Memory B cell (primary cell): ENCODE data around the gene ACOX3.
A peak's percentile ranks its signal among the peaks of the same experiment; 100 is the strongest.

ENCODE experiments used
- ATAC-seq: fragments of 150-1000 bp; cut with Tn5 transposase; 2 replicates; pipeline ENCODE4 v1.10.0; 2021; ENCODE audit warnings: low read depth, mild to moderate bottlenecking, moderate library complexity
- DNase-seq, 2 donors: peaks; one replicate each; pipeline ENCODE4 v3.0.0; 2022; ENCODE audit warnings: low spot score in 2 of 2
- H3K27ac Mint-ChIP-seq: one replicate; pipeline ENCODE4 v1.8.0; 2022; ENCODE audit warnings: mild to moderate bottlenecking, moderate library complexity, mixed read lengths
- H3K27me3 Mint-ChIP-seq: one replicate; pipeline ENCODE4 v1.8.0; 2022; ENCODE audit warnings: mixed read lengths
- H3K36me3 Mint-ChIP-seq: one replicate; pipeline ENCODE4 v1.8.0; 2022; ENCODE audit warnings: mild to moderate bottlenecking, mixed read lengths
- H3K4me1 Mint-ChIP-seq: one replicate; pipeline ENCODE4 v1.8.0; 2022; ENCODE audit warnings: mixed read lengths
- H3K4me3 Mint-ChIP-seq: one replicate; pipeline ENCODE4 v1.8.0; 2022; ENCODE audit warnings: mild to moderate bottlenecking, moderate library complexity, mixed read lengths
- H3K9me3 Mint-ChIP-seq: one replicate; pipeline ENCODE4 v1.8.0; 2022; ENCODE audit warnings: mixed read lengths

Gene ACOX3

DNA sequence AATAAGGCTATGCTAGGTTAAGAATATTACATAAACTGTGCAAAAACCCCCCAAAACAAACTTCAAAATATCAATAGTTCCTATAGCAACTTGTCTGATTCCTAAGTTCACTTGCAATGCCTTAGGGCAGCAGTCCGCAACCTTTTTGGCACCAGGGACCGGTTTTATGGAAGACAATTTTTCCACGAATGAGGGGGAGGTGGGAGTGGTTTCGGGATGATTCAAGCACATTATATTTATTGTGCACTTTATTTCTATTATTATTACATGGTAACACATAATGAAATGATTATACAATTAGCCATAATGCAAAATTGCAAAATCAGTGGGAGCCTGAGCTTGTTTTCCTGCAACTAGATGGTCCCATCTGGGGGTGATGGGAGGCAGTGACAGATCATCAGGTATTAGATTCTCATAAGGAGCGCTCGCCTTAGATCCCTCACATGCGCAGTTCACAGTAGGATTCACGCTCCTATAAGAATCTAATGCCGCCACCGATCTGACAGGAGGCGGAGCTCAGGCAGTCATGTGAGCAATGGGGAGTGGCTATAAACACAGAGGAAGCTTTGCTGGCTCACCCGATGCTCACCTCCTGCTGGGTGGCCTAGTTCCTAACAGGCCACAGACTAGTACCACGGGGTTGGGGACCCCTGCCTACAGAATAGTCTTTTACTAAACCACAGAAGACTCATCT lies 39.7 kb downstream of the ACOX3 start:
- Mint-ChIP-seq H3K9me3 (no peaks in the 10 kb centered on the region), H3K4me3 (no peak overlapping the region), H3K27ac (no peak overlapping the region), H3K4me1 (peaks cover 8% of the 10 kb centered on the region), H3K36me3 (peaks cover 18% of the 10 kb centered on the region), H3K27me3 (no peaks in the 10 kb centered on the region)
- DNase-seq (no peak), ATAC-seq (no peak)

DNA sequence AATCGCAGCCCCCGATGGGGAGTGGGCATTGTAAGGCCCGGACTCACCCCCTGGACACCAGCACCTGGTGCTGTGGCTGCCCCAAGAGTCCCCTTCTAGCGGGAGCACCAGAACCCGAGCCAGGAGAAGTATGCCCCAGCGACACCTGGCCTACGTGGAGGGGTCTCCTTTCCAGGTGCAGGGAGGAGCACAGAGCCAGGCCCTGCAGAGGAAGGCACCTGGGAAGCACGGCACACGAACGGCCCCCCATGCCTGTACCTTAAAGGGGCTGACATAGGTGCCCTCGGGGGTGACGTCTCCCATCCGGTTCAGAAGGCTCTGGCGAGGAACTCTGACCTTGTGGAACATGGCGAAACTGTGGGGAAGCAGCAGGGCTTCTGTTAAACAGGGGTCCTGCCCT lies 41.2 kb downstream of the ACOX3 start:
- no peak for ATAC-seq
- no peak overlapping the region for H3K27ac Mint-ChIP-seq
- peaks cover 10% of the 10 kb centered on the region for H3K36me3 Mint-ChIP-seq
- no peak overlapping the region for H3K4me3 Mint-ChIP-seq
- H3K4me1 Mint-ChIP-seq = peaks cover 8% of the 10 kb centered on the region
- DNase-seq = no peak
- no peaks in the 10 kb centered on the region for H3K27me3 Mint-ChIP-seq
- no peaks in the 10 kb centered on the region for H3K9me3 Mint-ChIP-seq

DNA sequence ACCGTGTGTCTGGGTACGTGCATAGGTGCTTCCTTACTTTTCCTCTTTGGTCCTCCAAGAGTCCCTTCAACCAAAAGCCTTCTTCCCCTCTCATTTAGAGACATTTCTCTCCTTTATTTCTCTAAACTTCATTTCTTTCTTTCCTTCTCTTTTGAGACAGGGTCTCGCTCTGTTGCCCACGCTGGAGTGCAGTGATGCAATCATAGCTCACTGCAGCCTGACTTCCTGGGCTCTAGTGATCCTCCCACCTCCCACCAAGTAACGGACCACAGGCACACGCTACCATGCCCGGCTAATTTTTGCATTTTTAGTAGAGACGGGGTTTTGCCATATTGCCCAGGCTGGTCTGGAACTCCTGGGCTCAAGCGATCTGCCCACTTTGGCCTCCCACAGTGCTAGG lies 42.2 kb downstream of the ACOX3 start:
- Mint-ChIP-seq H3K4me3 (no peak overlapping the region), H3K4me1 (peaks cover 8% of the 10 kb centered on the region), H3K9me3 (no peaks in the 10 kb centered on the region), H3K27ac (no peak overlapping the region), H3K36me3 (peaks cover 13% of the 10 kb centered on the region), H3K27me3 (no peaks in the 10 kb centered on the region)
- DNase-seq (no peak), ATAC-seq (no peak)

DNA sequence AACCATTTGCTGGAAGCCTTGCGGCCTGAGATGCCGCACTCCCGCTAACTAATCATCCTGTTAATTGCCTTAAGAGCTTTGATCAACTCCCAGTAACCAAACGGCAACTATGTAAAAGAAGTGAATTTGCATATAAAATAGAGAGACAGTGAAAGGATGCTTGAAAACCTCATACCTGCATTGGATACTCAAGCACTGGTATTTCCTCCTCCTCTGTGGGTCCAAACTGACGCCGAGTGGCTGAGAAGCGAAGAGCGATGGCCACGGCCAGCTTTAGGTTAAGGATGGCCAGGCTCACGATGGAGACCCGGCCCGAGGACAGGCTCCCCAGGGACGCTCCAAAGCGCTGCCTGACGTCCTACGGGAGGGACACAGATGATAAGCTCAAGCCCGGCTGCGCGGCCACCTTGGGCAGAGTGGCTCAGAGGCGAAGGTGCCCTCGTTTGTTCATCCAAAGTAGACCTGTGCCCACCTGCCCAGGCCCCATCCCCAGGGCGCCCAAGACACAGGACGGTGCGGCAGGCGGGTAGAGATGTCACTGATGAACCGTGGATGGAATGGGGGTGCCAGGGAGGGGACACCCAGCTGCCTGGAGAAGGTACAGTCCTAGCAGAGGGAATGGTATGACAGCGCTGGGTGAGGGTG lies 43.6 kb downstream of the ACOX3 start:
- no peaks in the 10 kb centered on the region for H3K9me3 Mint-ChIP-seq
- peaks cover 18% of the 10 kb centered on the region for H3K36me3 Mint-ChIP-seq
- H3K27ac Mint-ChIP-seq = no peak overlapping the region
- no peaks in the 10 kb centered on the region for H3K27me3 Mint-ChIP-seq
- H3K4me3 Mint-ChIP-seq = no peak overlapping the region
- DNase-seq (no peak), ATAC-seq (no peak)
- peaks cover 8% of the 10 kb centered on the region for H3K4me1 Mint-ChIP-seq

DNA sequence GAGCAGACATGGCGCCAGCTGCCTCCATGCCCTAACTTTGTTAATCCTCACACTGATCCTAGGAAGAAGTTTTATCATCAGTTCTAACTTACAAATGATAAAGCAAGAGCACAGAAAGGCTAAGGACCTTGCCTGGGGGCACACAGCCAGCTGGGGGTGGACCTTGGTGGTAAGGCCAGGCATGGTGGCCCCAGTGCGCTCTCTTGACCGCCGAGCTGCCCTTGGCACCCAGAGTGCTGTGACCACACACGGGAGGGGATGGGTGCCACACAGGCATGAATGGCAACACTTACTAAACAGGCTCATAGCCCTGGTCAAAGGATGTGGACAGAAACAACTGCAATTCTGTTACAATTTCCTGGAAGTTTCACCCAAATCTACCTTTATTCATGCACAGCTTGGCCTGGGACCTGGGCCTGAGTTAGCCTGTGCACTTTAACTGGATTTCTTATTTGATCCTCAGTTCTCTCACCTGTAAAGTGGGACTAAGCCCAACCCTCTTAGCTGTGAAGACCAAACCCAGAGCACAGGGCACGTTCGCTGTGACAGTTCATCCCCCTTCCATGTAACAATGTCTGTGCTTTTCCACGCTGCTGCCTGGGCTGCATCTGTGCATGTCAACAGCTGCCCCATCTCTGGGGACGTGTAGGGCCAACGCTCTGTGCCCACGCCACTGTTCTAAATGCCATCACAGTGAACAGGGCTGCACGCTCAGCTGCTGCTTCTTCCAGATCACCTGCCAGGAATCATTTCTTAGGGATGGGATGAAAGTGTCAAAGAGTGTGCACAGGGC lies 44.8 kb downstream of the ACOX3 start:
- Mint-ChIP-seq H3K27ac (no peak overlapping the region), H3K27me3 (no peaks in the 10 kb centered on the region), H3K4me3 (no peak overlapping the region), H3K4me1 (peaks cover 10% of the 10 kb centered on the region), H3K36me3 (peaks cover 21% of the 10 kb centered on the region), H3K9me3 (no peaks in the 10 kb centered on the region)
- ATAC-seq (no peak), DNase-seq (no peak)

DNA sequence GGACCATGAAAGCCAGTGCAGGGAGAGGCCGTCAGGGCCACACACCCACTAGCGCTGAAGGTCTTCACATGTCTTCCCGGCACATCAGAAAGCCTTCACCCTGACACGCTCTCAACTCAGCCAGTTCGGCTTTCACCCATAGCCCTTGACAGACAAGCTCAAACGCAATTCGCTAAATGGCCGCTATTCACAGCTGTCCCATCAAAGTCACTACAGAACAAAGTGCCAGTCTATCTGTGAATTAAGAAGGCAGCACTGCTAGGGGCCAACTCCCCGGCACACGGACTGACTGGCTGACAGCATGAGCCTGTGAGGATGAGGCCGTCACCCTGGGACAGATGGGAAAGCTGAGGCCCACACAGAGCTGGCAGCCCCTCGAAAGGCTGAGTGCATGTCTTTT lies 45.7 kb downstream of the ACOX3 start:
- ATAC-seq = no peak
- no peaks in the 10 kb centered on the region for H3K27me3 Mint-ChIP-seq
- no peak overlapping the region for H3K4me3 Mint-ChIP-seq
- no peaks in the 10 kb centered on the region for H3K9me3 Mint-ChIP-seq
- peaks cover 10% of the 10 kb centered on the region for H3K4me1 Mint-ChIP-seq
- no peak overlapping the region for H3K27ac Mint-ChIP-seq
- no peak for DNase-seq
- peaks cover 24% of the 10 kb centered on the region for H3K36me3 Mint-ChIP-seq

DNA sequence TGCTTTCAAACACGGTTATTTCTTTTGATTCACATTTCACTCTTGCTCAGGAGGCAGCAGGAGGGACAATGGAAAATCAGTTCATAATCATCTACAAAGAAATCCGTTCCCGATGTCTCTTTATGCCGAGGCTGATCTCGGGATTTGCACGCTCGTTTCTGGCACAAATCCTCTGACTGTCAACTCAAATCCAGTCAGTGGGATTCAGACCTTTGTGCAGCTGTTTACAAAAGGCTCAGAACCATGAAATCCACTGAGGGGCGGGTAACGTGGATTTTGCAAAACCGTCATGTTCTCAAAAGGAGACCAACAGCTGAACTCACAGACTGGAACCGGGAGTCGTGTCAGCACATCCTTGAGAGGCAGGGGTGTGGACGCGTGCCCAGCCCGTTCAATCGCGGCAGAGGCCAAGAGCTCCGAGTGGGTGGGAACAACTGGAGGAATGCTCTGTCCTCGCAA lies 46.4 kb downstream of the ACOX3 start:
- no peak overlapping the region for H3K4me3 Mint-ChIP-seq
- ATAC-seq (no peak), DNase-seq (no peak)
- H3K27ac Mint-ChIP-seq = no peak overlapping the region
- H3K9me3 Mint-ChIP-seq = no peaks in the 10 kb centered on the region
- peaks cover 10% of the 10 kb centered on the region for H3K4me1 Mint-ChIP-seq
- no peaks in the 10 kb centered on the region for H3K27me3 Mint-ChIP-seq
- peaks cover 24% of the 10 kb centered on the region for H3K36me3 Mint-ChIP-seq

DNA sequence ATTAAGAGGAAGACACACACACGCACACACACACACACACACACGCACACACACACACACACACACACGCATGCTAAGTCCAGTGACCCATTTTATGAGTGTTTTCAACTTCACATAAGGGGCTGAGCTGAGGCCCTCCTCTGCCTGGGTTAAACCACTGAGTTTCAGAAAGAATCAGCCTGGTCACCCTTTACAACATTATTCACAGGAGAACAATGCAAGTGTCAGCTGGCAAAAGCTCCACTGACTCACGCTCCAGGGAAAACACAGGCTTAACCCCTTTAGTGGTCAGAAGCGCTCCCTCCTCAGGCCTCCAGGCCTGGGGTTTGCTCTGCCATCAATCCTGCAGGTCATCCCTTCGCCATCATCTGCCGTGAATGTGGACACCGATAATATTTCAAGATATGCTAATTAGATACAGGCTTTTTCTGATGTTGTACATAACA lies 46.9 kb downstream of the ACOX3 start:
- peaks cover 24% of the 10 kb centered on the region for H3K36me3 Mint-ChIP-seq
- no peaks in the 10 kb centered on the region for H3K27me3 Mint-ChIP-seq
- DNase-seq = no peak
- no peak overlapping the region for H3K4me3 Mint-ChIP-seq
- H3K27ac Mint-ChIP-seq = no peak overlapping the region
- no peaks in the 10 kb centered on the region for H3K9me3 Mint-ChIP-seq
- ATAC-seq = no peak
- H3K4me1 Mint-ChIP-seq = peaks cover 6% of the 10 kb centered on the region

DNA sequence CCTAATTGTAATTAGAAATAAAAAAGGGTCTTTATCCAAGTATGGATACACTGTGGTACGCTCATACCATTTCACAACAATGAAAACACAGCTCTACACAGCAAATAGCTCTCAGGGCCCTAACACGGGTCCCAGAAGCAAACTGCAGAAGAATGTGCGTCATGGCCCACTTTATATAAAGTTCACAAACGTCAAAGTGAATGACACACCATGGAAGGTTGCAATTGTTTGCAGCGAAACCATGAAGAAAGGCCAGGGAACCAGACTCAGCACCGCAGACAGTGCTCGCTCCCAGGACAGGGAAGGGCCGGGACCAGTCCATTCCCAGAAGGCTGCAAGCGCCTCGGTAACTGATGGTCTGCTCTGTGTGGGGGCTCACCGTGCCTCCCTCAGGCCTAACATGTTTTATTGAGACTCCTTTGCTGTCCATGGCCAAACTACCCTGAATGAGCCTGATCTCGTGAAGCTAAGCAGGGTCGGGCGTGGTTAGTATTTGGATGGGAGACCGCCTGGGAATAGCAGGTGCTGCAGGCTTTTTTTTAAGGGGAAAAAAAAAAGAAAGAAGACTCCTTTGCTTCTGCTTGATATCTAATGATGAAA lies 47.8 kb downstream of the ACOX3 start:
- peaks cover 2% of the 10 kb centered on the region for H3K4me1 Mint-ChIP-seq
- DNase-seq (no peak), ATAC-seq (no peak)
- no peaks in the 10 kb centered on the region for H3K9me3 Mint-ChIP-seq
- no peaks in the 10 kb centered on the region for H3K27me3 Mint-ChIP-seq
- H3K36me3 Mint-ChIP-seq = peaks cover 27% of the 10 kb centered on the region
- no peak overlapping the region for H3K4me3 Mint-ChIP-seq
- H3K27ac Mint-ChIP-seq = no peak overlapping the region

DNA sequence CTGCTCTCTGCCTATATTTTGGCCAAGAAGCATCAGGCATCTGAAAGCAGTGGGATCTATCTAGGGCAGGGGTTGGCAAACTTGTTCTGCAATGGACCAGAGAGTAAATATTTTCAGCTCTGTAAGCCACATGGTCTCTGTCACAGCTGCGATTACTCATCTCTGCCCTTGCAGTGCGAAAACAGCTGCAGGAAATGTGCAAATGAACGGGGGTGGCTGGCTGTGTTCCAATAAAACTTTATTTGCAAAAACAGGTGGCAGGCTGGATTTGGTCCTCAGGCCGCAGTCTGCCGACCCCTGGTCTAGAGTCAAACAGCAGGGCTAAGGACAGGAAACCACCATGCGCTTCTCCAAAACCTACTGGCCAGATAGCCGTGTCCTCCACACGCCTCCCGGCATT lies 48.6 kb downstream of the ACOX3 start:
- Mint-ChIP-seq H3K36me3 (peaks cover 27% of the 10 kb centered on the region), H3K27ac (peak overlapping the region; percentile 28), H3K27me3 (no peaks in the 10 kb centered on the region), H3K9me3 (no peaks in the 10 kb centered on the region), H3K4me3 (no peak overlapping the region), H3K4me1 (peaks cover 2% of the 10 kb centered on the region)
- no peak for DNase-seq
- no peak for ATAC-seq

DNA sequence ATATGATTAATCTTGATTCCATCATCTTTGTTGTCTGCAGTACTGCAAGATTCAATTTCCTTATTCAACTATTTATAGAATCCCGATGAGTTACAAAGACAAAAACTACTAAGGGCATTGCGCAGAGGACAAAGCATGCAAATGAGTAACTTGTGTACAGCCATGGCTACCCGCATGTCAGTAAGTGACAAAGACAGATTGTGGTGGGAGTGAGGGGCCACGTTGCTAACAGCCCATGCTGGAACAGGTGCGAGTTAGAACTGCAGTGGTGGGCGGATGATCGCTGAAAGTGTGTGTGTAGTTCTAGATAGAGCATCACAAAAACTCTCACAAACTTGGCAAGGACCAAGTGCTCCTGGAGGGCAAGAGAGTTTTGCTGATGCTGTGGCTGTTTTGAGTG lies 49.5 kb downstream of the ACOX3 start:
- H3K4me1 Mint-ChIP-seq = peaks cover 2% of the 10 kb centered on the region
- peaks cover 25% of the 10 kb centered on the region for H3K36me3 Mint-ChIP-seq
- H3K27me3 Mint-ChIP-seq = no peaks in the 10 kb centered on the region
- H3K4me3 Mint-ChIP-seq = no peak overlapping the region
- ATAC-seq (no peak), DNase-seq (no peak)
- H3K9me3 Mint-ChIP-seq = no peaks in the 10 kb centered on the region
- peak overlapping the region; percentile 71 for H3K27ac Mint-ChIP-seq

DNA sequence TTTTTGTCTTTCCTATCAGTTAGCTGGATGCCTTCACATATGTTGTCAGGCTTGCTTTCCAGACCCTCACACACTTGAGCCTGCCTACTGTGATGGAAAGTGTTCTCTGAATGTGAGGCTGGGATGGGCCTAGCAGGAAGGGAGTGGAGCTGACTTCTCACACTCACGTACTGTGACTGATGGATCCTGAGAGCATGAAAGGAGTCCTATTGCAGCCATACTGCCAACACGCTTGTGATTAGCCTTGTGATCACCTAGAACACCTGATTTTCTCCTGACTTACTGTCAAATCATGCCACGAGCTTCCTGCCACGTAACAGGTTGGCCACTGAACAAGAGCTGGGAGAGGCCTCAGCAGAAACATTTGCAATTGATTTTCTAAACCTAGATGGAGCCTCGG lies 49.9 kb downstream of the ACOX3 start:
- Mint-ChIP-seq H3K4me3 (no peak overlapping the region), H3K27me3 (no peaks in the 10 kb centered on the region), H3K4me1 (peaks cover 2% of the 10 kb centered on the region), H3K27ac (peak overlapping the region; percentile 71), H3K9me3 (no peaks in the 10 kb centered on the region), H3K36me3 (peaks cover 23% of the 10 kb centered on the region)
- DNase-seq (no peak), ATAC-seq (no peak)

DNA sequence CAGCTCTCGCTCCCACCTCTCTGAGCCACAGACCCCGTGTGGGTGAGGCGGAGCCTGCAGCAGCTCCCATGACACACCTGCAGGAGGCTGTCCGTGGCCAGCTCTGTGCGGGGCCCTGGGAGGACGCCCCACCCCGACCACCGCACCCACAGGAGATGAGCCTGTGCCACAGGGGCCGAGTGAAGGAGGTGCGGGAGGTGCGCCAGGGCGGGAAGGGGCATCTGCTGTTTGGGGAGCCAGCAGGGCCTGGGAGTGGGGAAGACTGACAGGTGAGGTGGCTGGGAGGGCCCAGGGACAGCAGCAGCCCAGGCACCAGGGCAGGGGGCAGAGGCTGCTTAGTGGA lies 52.0 kb downstream of the ACOX3 start:
- Mint-ChIP-seq H3K4me3 (no peak overlapping the region), H3K9me3 (no peaks in the 10 kb centered on the region), H3K36me3 (peaks cover 22% of the 10 kb centered on the region), H3K27me3 (no peaks in the 10 kb centered on the region), H3K4me1 (peaks cover 2% of the 10 kb centered on the region), H3K27ac (no peak overlapping the region)
- no peak for DNase-seq
- no peak for ATAC-seq
